ENCODE measurements around the gene CAMLG. TPM values are rescaled to one million over a fixed set of nuclear protein-coding genes. Genes with fewer than 3 reads are reported as not detected.

CAMLG gene
- total and polyA plus RNA-seq, 9 of the 15 experiments (the other 6 are each of a cell fraction or from before 2014, with no cell fraction given) = 11.3 to 22.0 (median 16.3) TPM

DNA sequence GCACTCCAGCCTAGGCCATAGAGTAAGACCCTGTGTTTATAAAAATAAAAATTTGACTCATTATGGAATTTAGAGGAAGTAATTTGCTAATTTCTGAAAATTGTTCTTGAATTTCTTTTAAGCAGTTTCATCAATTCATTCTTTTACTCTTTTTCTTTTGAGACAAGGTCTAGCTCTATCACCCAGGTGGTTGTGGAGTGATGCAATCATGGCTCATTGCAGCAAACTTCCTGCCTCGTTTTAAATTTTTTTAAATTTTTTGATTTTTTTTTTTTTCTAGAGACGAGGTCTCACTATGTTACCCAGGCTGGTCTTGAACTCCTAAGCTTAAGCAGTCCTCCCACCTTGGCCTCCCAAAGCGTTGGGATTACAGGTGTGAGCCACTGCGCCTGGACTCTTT is 3.1 kb upstream of the CAMLG start:
- TF ChIP-seq, protein P1, sequence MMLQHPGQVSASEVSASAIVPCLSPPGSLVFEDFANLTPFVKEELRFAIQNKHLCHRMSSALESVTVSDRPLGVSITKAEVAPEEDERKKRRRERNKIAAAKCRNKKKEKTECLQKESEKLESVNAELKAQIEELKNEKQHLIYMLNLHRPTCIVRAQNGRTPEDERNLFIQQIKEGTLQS (IDR thresholded peaks at IDR 0.05) = peak; percentile 83
- TF ChIP-seq, protein P1 (CRISPR knock-in tag; conservative IDR thresholded peaks at IDR 0.05) = no peak
- no peak for TF ChIP-seq ZNF121 (CRISPR knock-in tag; conservative IDR thresholded peaks at IDR 0.05)
- TF ChIP-seq, protein P2, sequence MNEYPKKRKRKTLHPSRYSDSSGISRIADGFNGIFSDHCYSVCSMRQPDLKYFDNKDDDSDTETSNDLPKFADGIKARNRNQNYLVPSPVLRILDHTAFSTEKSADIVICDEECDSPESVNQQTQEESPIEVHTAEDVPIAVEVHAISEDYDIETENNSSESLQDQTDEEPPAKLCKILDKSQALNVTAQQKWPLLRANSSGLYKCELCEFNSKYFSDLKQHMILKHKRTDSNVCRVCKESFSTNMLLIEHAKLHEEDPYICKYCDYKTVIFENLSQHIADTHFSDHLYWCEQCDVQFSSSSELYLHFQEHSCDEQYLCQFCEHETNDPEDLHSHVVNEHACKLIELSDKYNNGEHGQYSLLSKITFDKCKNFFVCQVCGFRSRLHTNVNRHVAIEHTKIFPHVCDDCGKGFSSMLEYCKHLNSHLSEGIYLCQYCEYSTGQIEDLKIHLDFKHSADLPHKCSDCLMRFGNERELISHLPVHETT (CRISPR knock-in tag; conservative IDR thresholded peaks at IDR 0.05 in 1 of 2, IDR thresholded peaks at IDR 0.05 in 1 of 2) = no peak
- peak; percentile 73; the same call in 1 of the 2 replicates for TF ChIP-seq CEBPG (CRISPR knock-in tag; IDR thresholded peaks at IDR 0.05)
- peak; percentile 55 to 88; a peak in 3 of 4 replicates for TF ChIP-seq CEBPG (tag; conservative IDR thresholded peaks at IDR 0.05 in 1 of 2, IDR thresholded peaks at IDR 0.05 in 1 of 2)
- TF ChIP-seq CEBPB (tag; IDR thresholded peaks at IDR 0.05) = peak; percentile 70
- TF ChIP-seq TRIM24 (IDR thresholded peaks at IDR 0.05) = peak in 1 of 2 experiments; percentile 47; a peak in 1 of 4 replicates
- peak; percentile 10; the same call in 1 of the 2 replicates for TF ChIP-seq DMBX1 (CRISPR knock-in tag; IDR thresholded peaks at IDR 0.05; ENCODE audit: borderline replicate concordance)
- H4K20me1 ChIP-seq (replicated peaks; ENCODE audit: control insufficient read depth, insufficient read depth, low read length) = no peaks in the 10 kb centered on the region
- ATAC-seq (no peak), DNase-seq (ENCODE audit: extremely low read depth in 1 of 4, low spot score in 3 of 4) (no peak), FAIRE-seq (no peak)
- WGBS (ENCODE audit: insufficient coverage, low coverage, missing lambda C conversion rate) = 55% methylated on average over 4 of the region's 4 CpGs
- H3K9ac ChIP-seq (ENCODE audit: insufficient read depth in 1 of 2, low read depth in 2 of 2, low read length in 2 of 2) = no peak overlapping the region
- ChIA-PET POLR2A (interaction anchor here (1.0 kb wide), 1 partner anchor 20 kb away, joined by 3 read pairs; no protein-coding TSS in a partner anchor), CTCF (ENCODE audit: low intra/inter-chr PET ratio) (no interaction called here)
- no peak overlapping the region for H2AFZ ChIP-seq (ENCODE audit: low read depth, low read length)
- no peaks in the 10 kb centered on the region for H3K27me3 ChIP-seq (ENCODE audit: control insufficient read depth in 2 of 2, insufficient read depth in 2 of 2, low read length in 2 of 2)
- no peaks in the 10 kb centered on the region for H3K9me1 ChIP-seq (ENCODE audit: control insufficient read depth, insufficient read depth, low read length)
- BruUV-seq (replicated peaks) = no TSS peak
- H3K27ac ChIP-seq (ENCODE audit: extremely low read depth, low read depth, low read length) = no peak overlapping the region
- in situ Hi-C loops (cut with MboI) (no loop called here), intact Hi-C loops (cut with micrococcal nuclease) (loop anchor here (5.0 kb wide), 1 partner anchor 112 kb away; the partner anchor contains the start of gene C5orf24)
- no peak overlapping the region for H3K4me3 ChIP-seq
- peaks cover 19% of the 10 kb centered on the region for H3K79me2 ChIP-seq (ENCODE audit: control insufficient read depth, insufficient read depth, low read length)
- H3K36me3 ChIP-seq (ENCODE audit: control insufficient read depth, insufficient read depth, low read length) = no peaks in the 10 kb centered on the region
- no peak overlapping the region for H3K4me2 ChIP-seq (ENCODE audit: insufficient read depth, low read length)
- peaks cover 11 to 15% of the 10 kb centered on the region in 2 experiments for H3K4me1 ChIP-seq (replicated peaks in 1 of 2; ENCODE audit: control insufficient read depth in 2 of 2, insufficient read depth in 2 of 2, low read length in 2 of 2)
- no peaks in the 10 kb centered on the region for H3K9me3 ChIP-seq (replicated peaks; ENCODE audit: control insufficient read depth, insufficient read depth, low read depth, low read length)

Measured in K562 (cell line).